Liver (tissue), 9 donors: ENCODE data around the gene SLC26A9. TPM values are rescaled to one million over a fixed set of nuclear protein-coding genes. Genes with fewer than 3 reads are reported as not detected.

ENCODE experiments used
- DNase-seq: peaks from one replicate; pipeline ENCODE4 v3.0.0-alpha.2; 2017; ENCODE audit warnings: low spot score
- H3K27ac ChIP-seq, 2 donors: one replicate each; pipeline ENCODE4 v1.7.0; 2013; ENCODE audit warnings: inconsistent platforms in 2 of 2, low read length in 2 of 2, control low read depth in 1 of 2, low read depth in 1 of 2, mild to moderate bottlenecking in 1 of 2
- H3K27me3 ChIP-seq, 4 donors: one replicate each; pipeline versions ENCODE4 v1.6.1 to v1.7.0; 2013; ENCODE audit warnings: low read length in 3 of 4, inconsistent platforms in 1 of 4, mild to moderate bottlenecking in 1 of 4, moderate library complexity in 1 of 4; ENCODE audit not compliant: control insufficient read depth in 4 of 4, insufficient read depth in 4 of 4
- H3K36me3 ChIP-seq, 4 donors: one replicate each; pipeline versions ENCODE4 v1.6.1 to v1.7.0; 2013; ENCODE audit warnings: low read length in 3 of 4, mild to moderate bottlenecking in 3 of 4, low read depth in 1 of 4, moderate library complexity in 1 of 4; ENCODE audit not compliant: control insufficient read depth in 4 of 4, insufficient read depth in 3 of 4
- H3K4me1 ChIP-seq, 4 donors: one replicate each; pipeline versions ENCODE4 v1.6.1 to v1.7.0; 2013; ENCODE audit warnings: low read length in 3 of 4, mild to moderate bottlenecking in 3 of 4, moderate library complexity in 1 of 4; ENCODE audit not compliant: control insufficient read depth in 4 of 4, insufficient read depth in 4 of 4
- H3K4me3 ChIP-seq, 3 donors: one replicate each; pipeline versions ENCODE4 v1.6.1 to v1.7.0; 2013; ENCODE audit warnings: low read length in 3 of 3, control low read depth in 1 of 3, low read depth in 1 of 3, mild to moderate bottlenecking in 1 of 3
- H3K9ac ChIP-seq, 2 donors: one replicate each; pipeline ENCODE4 v1.7.0; 2013; ENCODE audit warnings: low read length in 2 of 2, mild to moderate bottlenecking in 2 of 2, moderate library complexity in 2 of 2, control low read depth in 1 of 2, low read depth in 1 of 2
- H3K9me3 ChIP-seq, 4 donors: one replicate each; pipeline versions ENCODE4 v1.6.1 to v1.7.0; 2013; ENCODE audit warnings: low read length in 3 of 4; ENCODE audit not compliant: control insufficient read depth in 4 of 4
- FOXA1 ChIP-seq: IDR thresholded peaks from 2 replicates; pipeline ENCODE4 v1.6.1; 2016; ENCODE audit warnings: antibody characterized with exemption
- FOXA2 ChIP-seq: IDR thresholded peaks from 2 replicates; pipeline ENCODE4 v1.6.1; 2016; ENCODE audit warnings: antibody characterized with exemption
- GABPA ChIP-seq, 2 donors: IDR thresholded peaks in 1 of 2; conservative IDR thresholded peaks in 1 of 2; 2 replicates each; pipeline ENCODE4 v1.6.1; 2016; ENCODE audit warnings: antibody characterized with exemption in 2 of 2, mild to moderate bottlenecking in 1 of 2, moderate library complexity in 1 of 2
- HNF4A ChIP-seq, 2 donors: conservative IDR thresholded peaks; 2 replicates each; pipeline ENCODE4 v1.6.1; 2016; ENCODE audit warnings: antibody characterized with exemption in 2 of 2, mild to moderate bottlenecking in 2 of 2
- JUND ChIP-seq, 2 donors: IDR thresholded peaks; 2 replicates each; pipeline ENCODE4 v1.6.1; 2016; ENCODE audit warnings: antibody characterized with exemption in 2 of 2
- MAX ChIP-seq: IDR thresholded peaks from 2 replicates; pipeline ENCODE4 v1.6.1; 2016; ENCODE audit warnings: antibody characterized with exemption
- NR2F2 ChIP-seq: IDR thresholded peaks from 2 replicates; pipeline ENCODE4 v1.6.1; 2016; ENCODE audit warnings: antibody characterized with exemption
- RAD21 ChIP-seq, 2 donors: IDR thresholded peaks; 2 replicates each; pipeline ENCODE4 v1.6.1; 2016; ENCODE audit warnings: antibody characterized with exemption in 2 of 2, mild to moderate bottlenecking in 2 of 2
- REST ChIP-seq: IDR thresholded peaks from 2 replicates; pipeline ENCODE4 v1.6.1; 2016; ENCODE audit warnings: antibody characterized with exemption, mild to moderate bottlenecking
- RXRA ChIP-seq, 2 donors: IDR thresholded peaks; 2 replicates each; pipeline ENCODE4 v1.6.1; 2017 to 2018; ENCODE audit warnings: antibody characterized with exemption in 2 of 2, mild to moderate bottlenecking in 1 of 2
- SP1 ChIP-seq: IDR thresholded peaks from 2 replicates; pipeline ENCODE4 v1.6.1; 2018; ENCODE audit warnings: antibody characterized with exemption, mild to moderate bottlenecking
- TAF1 ChIP-seq: conservative IDR thresholded peaks from 2 replicates; pipeline ENCODE4 v1.6.1; 2016; ENCODE audit warnings: antibody characterized with exemption, mild to moderate bottlenecking
- YY1 ChIP-seq: IDR thresholded peaks from 2 replicates; pipeline ENCODE4 v1.6.1; 2016; ENCODE audit warnings: antibody characterized with exemption, mild to moderate bottlenecking
- ZBTB33 ChIP-seq: IDR thresholded peaks from 2 replicates; pipeline ENCODE4 v1.6.1; 2016; ENCODE audit warnings: antibody characterized with exemption
- WGBS: extraction: QIAGEN DNeasy Blood & Tissue Kit; methylation state at CpG from one replicate; pipeline ENCODE4 v1.1.7; 2013; 5-methylcytosine and 5-hydroxymethylcytosine counted together
- polyA plus RNA-seq, 2 donors: library from polyadenylated mRNA; stranded (reverse) in 1 of 2; unstranded in 1 of 2; fragments of 200-250 nt in 1 of 2; fragments of >200 nt in 1 of 2; fragmentation: Nextera tagmentation in 1 of 2; extraction: Ambion mirVana in 1 of 2; gene quantifications; one replicate each; pipeline versions ENCODE4 v1.2.1 to v1.2.3, GENCODE V29; 2013 to 2015
- total RNA-seq, 2 donors: library from RNA; depleted of rRNA; stranded (reverse); fragments of >200 nt; gene quantifications; one replicate each; pipeline ENCODE4 v1.2.3, GENCODE V29; 2014
- TF ChIP-seq, protein P1 (sequence below): IDR thresholded peaks from 2 replicates; pipeline ENCODE4 v1.6.1; 2016; ENCODE audit warnings: antibody characterized with exemption
- TF ChIP-seq, protein P2 (sequence below): fragments of 150-350 bp; IDR thresholded peaks from 2 replicates; pipeline ENCODE4 v1.5.1; 2017; ENCODE audit warnings: improper control_type of control experiment, low read depth, low read length; ENCODE audit not compliant: missing input control
- donor health status: healthy.
- donor health status: healthy.
- donor health status: healthy.
- donor health status: healthy.
- donor health status: healthy.

The SLC26A9 gene
- total and polyA plus RNA-seq, 4 donors = not detected

DNA sequence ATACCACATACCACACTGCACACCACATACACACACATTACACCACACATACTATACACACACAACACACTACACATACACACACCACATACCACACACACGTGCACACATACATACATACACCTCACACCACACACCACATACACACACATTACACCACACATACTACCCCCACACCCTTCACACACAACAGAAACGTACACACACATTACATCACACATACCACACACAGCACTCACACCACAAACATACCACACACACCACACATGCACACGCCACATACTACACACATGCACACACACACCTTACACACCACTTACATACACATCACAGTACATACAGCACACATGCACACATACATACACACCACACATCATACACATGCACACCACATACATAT, 31.5 kb upstream of the SLC26A9 start:
- TF ChIP-seq, protein P1, sequence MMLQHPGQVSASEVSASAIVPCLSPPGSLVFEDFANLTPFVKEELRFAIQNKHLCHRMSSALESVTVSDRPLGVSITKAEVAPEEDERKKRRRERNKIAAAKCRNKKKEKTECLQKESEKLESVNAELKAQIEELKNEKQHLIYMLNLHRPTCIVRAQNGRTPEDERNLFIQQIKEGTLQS = no peak
- no peak for TF ChIP-seq HNF4A (conservative IDR thresholded peaks at IDR 0.05)
- no peak for TF ChIP-seq YY1
- TF ChIP-seq, protein P2, sequence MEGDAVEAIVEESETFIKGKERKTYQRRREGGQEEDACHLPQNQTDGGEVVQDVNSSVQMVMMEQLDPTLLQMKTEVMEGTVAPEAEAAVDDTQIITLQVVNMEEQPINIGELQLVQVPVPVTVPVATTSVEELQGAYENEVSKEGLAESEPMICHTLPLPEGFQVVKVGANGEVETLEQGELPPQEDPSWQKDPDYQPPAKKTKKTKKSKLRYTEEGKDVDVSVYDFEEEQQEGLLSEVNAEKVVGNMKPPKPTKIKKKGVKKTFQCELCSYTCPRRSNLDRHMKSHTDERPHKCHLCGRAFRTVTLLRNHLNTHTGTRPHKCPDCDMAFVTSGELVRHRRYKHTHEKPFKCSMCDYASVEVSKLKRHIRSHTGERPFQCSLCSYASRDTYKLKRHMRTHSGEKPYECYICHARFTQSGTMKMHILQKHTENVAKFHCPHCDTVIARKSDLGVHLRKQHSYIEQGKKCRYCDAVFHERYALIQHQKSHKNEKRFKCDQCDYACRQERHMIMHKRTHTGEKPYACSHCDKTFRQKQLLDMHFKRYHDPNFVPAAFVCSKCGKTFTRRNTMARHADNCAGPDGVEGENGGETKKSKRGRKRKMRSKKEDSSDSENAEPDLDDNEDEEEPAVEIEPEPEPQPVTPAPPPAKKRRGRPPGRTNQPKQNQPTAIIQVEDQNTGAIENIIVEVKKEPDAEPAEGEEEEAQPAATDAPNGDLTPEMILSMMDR = no peak
- TF ChIP-seq JUND (IDR thresholded peaks at IDR 0.05) = no peak
- no peak for TF ChIP-seq ZBTB33
- no peak for TF ChIP-seq RAD21 (IDR thresholded peaks at IDR 0.05)
- no peak for TF ChIP-seq FOXA2
- no peak for TF ChIP-seq REST
- no peak for TF ChIP-seq MAX
- TF ChIP-seq TAF1 = no peak
- TF ChIP-seq NR2F2 = no peak
- 90% methylated on average over 3 of the region's 3 CpGs for WGBS
- Histone ChIP-seq H3K27ac (no peak overlapping the region), H3K9me3 (no peaks in the 10 kb centered on the region), H3K27me3 (no peaks in the 10 kb centered on the region), H3K4me1 (no peaks in the 10 kb centered on the region), H3K9ac (no peak overlapping the region), H3K4me3 (no peak overlapping the region), H3K36me3 (no peaks in the 10 kb centered on the region)
- no peak for DNase-seq

GRCh38 chr1:205973377-205974232, 30.3 kb upstream of the SLC26A9 start:
- no peaks in the 10 kb centered on the region for H3K27me3 ChIP-seq
- no peak overlapping the region for H3K4me3 ChIP-seq
- whole genome bisulfite sequencing = 94% methylated on average over 8 of the region's 8 CpGs
- TF ChIP-seq REST = no peak
- TF ChIP-seq YY1 = no peak
- no peak for TF ChIP-seq SP1
- no peak for TF ChIP-seq MAX
- no peak for TF ChIP-seq RAD21 (IDR thresholded peaks at IDR 0.05)
- no peak for TF ChIP-seq RXRA (IDR thresholded peaks at IDR 0.05)
- TF ChIP-seq GABPA (IDR thresholded peaks at IDR 0.05 in 1 of 2, conservative IDR thresholded peaks at IDR 0.05 in 1 of 2) = no peak
- TF ChIP-seq FOXA2 = no peak
- TF ChIP-seq NR2F2 = no peak
- TF ChIP-seq, protein P2 = no peak
- TF ChIP-seq FOXA1 = no peak

More at GRCh38 chr1:205973377-205974232, 30.3 kb upstream of the SLC26A9 start:
- no peak overlapping the region for H3K27ac ChIP-seq
- no peaks in the 10 kb centered on the region for H3K36me3 ChIP-seq
- H3K4me1 ChIP-seq = no peaks in the 10 kb centered on the region
- DNase-seq = no peak
- no peaks in the 10 kb centered on the region for H3K9me3 ChIP-seq
- no peak overlapping the region for H3K9ac ChIP-seq
